DND-41 (cell line): ENCODE data around the gene GABRR3.
"Not testable (repeated sequence)": the region's sequence is repeated elsewhere in the genome, so short reads cannot be mapped to it uniquely, and the experiment has no call there.

Source experiments
- CTCF ChIP-seq: IDR thresholded peaks from 2 replicates; pipeline ENCODE4 v1.5.1; 2012; ENCODE audit warnings: borderline replicate concordance, low read length, moderate library complexity, mild to moderate bottlenecking; ENCODE audit not compliant: poor library complexity, severe bottlenecking; ENCODE audit errors: extremely low read depth
- EZH2 ChIP-seq: IDR thresholded peaks from 3 replicates; pipeline ENCODE4 v1.6.1; 2012; ENCODE audit warnings: borderline replicate concordance, low read depth, mild to moderate bottlenecking, moderate library complexity, low read length, inconsistent platforms; ENCODE audit not compliant: severe bottlenecking

DNA sequence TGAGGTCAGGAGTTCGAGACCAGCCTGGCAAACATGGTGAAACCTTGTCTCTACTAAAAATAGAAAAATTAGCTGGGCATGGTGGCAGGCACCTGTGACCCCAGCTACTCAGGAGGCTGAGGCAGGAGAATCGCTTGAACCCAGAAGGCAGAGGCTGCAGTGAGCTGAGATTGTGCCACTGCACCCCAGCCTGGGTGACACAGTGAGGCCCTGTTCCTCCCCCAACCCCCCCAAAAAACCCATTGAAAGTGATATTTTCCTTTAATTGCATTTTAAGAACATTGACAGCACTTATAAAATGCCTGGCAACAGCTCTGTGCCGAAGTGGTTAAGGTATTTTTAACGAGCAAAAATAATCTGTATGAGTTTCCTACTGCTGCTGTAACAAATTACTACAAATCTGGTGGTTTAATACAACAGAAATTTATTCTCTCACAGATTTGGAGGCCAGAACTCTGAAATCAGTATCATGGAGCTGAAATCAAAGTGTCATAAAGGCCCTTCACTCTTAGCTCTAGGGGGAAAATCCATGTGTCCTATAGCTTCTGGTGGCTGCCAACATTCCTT lies 24.1 kb downstream of the GABRR3 start:
- TF ChIP-seq CTCF, EZH2: not testable (repeated sequence)
